DOHH2 (cell line): ENCODE measurements around the gene COPA.

Experiments
- H3F3A ChIP-seq: fragments of 200-600 bp; sonication (generic), shearing (Covaris generic); 2 replicates; pipeline ENCODE4 v1.6.0; 2016; ENCODE audit warnings: antibody characterized with exemption, mild to moderate bottlenecking; ENCODE audit not compliant: control insufficient read depth, insufficient read depth
- H3K27ac ChIP-seq: fragments of 200-600 bp; sonication (generic); 2 replicates; pipeline ENCODE4 v1.5.1; 2014; ENCODE audit warnings: low read depth, mild to moderate bottlenecking, low read length, moderate library complexity
- H3K27me3 ChIP-seq: fragments of 200-600 bp; sonication (generic); 2 replicates; pipeline ENCODE4 v1.6.1; 2014; ENCODE audit warnings: mild to moderate bottlenecking, low read length, mixed read lengths; ENCODE audit not compliant: control insufficient read depth
- H3K36me3 ChIP-seq: fragments of 200-600 bp; sonication (generic); 2 replicates; pipeline ENCODE4 v1.6.1; 2014; ENCODE audit warnings: mild to moderate bottlenecking, low read length, moderate library complexity, mixed read lengths; ENCODE audit not compliant: control insufficient read depth
- H3K4me1 ChIP-seq: fragments of 200-600 bp; sonication (generic); 2 replicates; pipeline ENCODE4 v1.6.1; 2014; ENCODE audit warnings: mild to moderate bottlenecking, low read length, mixed read lengths; ENCODE audit not compliant: control insufficient read depth
- H3K4me2 ChIP-seq: fragments of 200-600 bp; sonication (generic); 2 replicates; pipeline ENCODE4 v1.6.0; 2014; ENCODE audit warnings: mild to moderate bottlenecking, low read length, moderate library complexity
- H3K4me3 ChIP-seq: fragments of 200-600 bp; sonication (generic); 2 replicates; pipeline ENCODE4 v1.5.1; 2014; ENCODE audit warnings: mild to moderate bottlenecking, low read length, mixed read lengths
- H3K79me2 ChIP-seq: fragments of 200-600 bp; sonication (generic); 2 replicates; pipeline ENCODE4 v1.6.1; 2014; ENCODE audit warnings: mild to moderate bottlenecking, low read length, mixed read lengths; ENCODE audit not compliant: control insufficient read depth
- H3K9me2 ChIP-seq: fragments of 200-600 bp; sonication (generic); replicated peaks from 2 replicates; pipeline ENCODE4 v1.6.1; 2014; ENCODE audit warnings: mild to moderate bottlenecking, low read length, mixed read lengths; ENCODE audit not compliant: control insufficient read depth
- H3K9me3 ChIP-seq: fragments of 200-600 bp; sonication (generic); 2 replicates; pipeline ENCODE4 v1.6.1; 2014; ENCODE audit warnings: antibody characterized with exemption, low read length, mixed read lengths; ENCODE audit not compliant: control insufficient read depth, insufficient read depth
- H4K20me1 ChIP-seq: fragments of 200-600 bp; sonication (generic); 2 replicates; pipeline ENCODE4 v1.6.0; 2014; ENCODE audit warnings: low read depth, mild to moderate bottlenecking, antibody characterized with exemption, low read length, moderate library complexity; ENCODE audit not compliant: control insufficient read depth, insufficient read depth
- CTCF ChIP-seq: fragments of 200-600 bp; sonication (generic); IDR thresholded peaks from one replicate; pipeline ENCODE4 v1.5.1; 2014; ENCODE audit warnings: antibody characterized with exemption, mild to moderate bottlenecking, low read depth, low read length; ENCODE audit not compliant: poor library complexity, severe bottlenecking
- EZH2phosphoT487 ChIP-seq: fragments of 200-600 bp; sonication (generic); IDR thresholded peaks from 2 replicates; pipeline ENCODE4 v1.6.1; 2017; ENCODE audit warnings: borderline replicate concordance, mild to moderate bottlenecking, antibody characterized with exemption, low read length, moderate library complexity, mixed read lengths

The COPA gene

DNA sequence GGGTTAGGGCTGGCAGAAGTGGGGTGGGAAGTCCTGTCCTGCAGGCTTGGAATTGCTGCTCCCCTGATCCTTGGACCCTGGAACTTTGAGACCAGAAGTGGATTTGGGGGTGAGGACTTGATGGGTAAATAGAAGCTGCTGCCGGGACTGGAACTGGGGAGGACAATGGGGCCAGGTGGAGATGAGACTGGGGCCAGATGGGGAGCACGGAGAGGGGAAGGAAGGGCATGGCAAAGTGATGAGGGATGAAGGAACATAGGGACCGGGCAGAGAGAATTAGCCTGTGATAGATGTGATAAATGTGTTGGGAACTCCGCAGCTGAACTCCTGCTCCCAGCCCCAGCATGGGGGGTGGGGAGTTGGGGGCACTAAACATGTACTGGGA, 24.5 kb upstream of the COPA start:
- no peak overlapping the region for H3K4me2 ChIP-seq
- TF ChIP-seq EZH2phosphoT487: no peak
- TF ChIP-seq CTCF: no peak
- H3K4me1 ChIP-seq: no peaks in the 10 kb centered on the region
- H3K9me3 ChIP-seq: no peaks in the 10 kb centered on the region
- H3K27ac ChIP-seq: no peak overlapping the region
- no peaks in the 10 kb centered on the region for H3K9me2 ChIP-seq
- H3F3A ChIP-seq: no peaks in the 10 kb centered on the region
- peaks cover 20% of the 10 kb centered on the region for H3K27me3 ChIP-seq
- H3K79me2 ChIP-seq: no peaks in the 10 kb centered on the region
- no peaks in the 10 kb centered on the region for H4K20me1 ChIP-seq
- H3K36me3 ChIP-seq: no peaks in the 10 kb centered on the region
- no peak overlapping the region for H3K4me3 ChIP-seq

GRCh38 chr1:160366731-160367515, 23.9 kb upstream of the COPA start, which contains the start of gene NHLH1:
NHLH1 (plus strand) TSS chr1:160367071; CDS start chr1:160370732, 3,661 bp downstream.
- H3K4me3 ChIP-seq: no peak within 1 kb of the TSS
- H3K27ac ChIP-seq: no peak within 1 kb of the TSS
- H3K4me1 ChIP-seq: no peaks in the 10 kb centered on the region
- H3K9me2 ChIP-seq: no peaks in the 10 kb centered on the region
- no peaks in the 10 kb centered on the region for H4K20me1 ChIP-seq
- H3K79me2 ChIP-seq: no peaks in the 10 kb centered on the region
- peaks cover 20% of the 10 kb centered on the region for H3K27me3 ChIP-seq
- H3K4me2 ChIP-seq: no peak within 1 kb of the TSS
- H3K36me3 ChIP-seq: no peaks in the 10 kb centered on the region
- no peaks in the 10 kb centered on the region for H3K9me3 ChIP-seq
- TF ChIP-seq EZH2phosphoT487: no peak
- TF ChIP-seq CTCF: no peak
- H3F3A ChIP-seq: no peaks in the 10 kb centered on the region

- no peak overlapping the region for H3K4me3 ChIP-seq
- no peaks in the 10 kb centered on the region for H3F3A ChIP-seq
- H3K27me3 ChIP-seq: peaks cover 20% of the 10 kb centered on the region
- no peaks in the 10 kb centered on the region for H3K79me2 ChIP-seq
- no peak overlapping the region for H3K27ac ChIP-seq
- H4K20me1 ChIP-seq: no peaks in the 10 kb centered on the region
- no peaks in the 10 kb centered on the region for H3K9me3 ChIP-seq
- H3K4me2 ChIP-seq: no peak overlapping the region
- H3K4me1 ChIP-seq: no peaks in the 10 kb centered on the region
- no peaks in the 10 kb centered on the region for H3K36me3 ChIP-seq
- H3K9me2 ChIP-seq: no peaks in the 10 kb centered on the region
- TF ChIP-seq CTCF (no peak), EZH2phosphoT487 (no peak)
These were observed 22.3 kb upstream of the COPA start for GRCh38 chr1:160365325-160365724.
